ENCODE measurements around the gene ANKRD13C. TPM values are rescaled to one million over a fixed set of nuclear protein-coding genes. Genes with fewer than 3 reads are reported as not detected.

ANKRD13C gene
- total RNA-seq, 1 donor from 2014 or later, result 21.9 TPM

DNA sequence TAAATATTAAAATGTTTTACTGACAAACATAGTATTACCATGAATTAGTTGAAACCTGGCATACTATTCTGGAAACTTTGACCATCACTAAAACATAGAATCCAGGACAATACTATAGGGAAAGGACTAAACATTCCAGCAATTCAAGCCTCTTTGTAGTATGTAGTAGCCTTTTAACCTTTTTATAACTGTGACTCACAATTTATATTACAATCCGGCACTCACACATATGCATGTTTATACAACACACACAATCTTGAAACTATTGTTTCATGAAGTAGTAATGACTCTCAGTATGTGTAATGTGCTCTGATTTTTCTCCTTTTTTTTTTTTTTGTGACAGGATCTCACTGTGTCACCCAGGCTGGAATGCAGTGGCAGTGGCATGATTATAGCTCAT is 64.3 kb downstream of the ANKRD13C start:
- H3K27ac Mint-ChIP-seq, result no peak overlapping the region
- no peaks in the 10 kb centered on the region for H3K9me3 Mint-ChIP-seq
- peaks cover 23% of the 10 kb centered on the region for H3K36me3 Mint-ChIP-seq
- no peaks in the 10 kb centered on the region for H3K27me3 Mint-ChIP-seq
- DNase-seq (ENCODE audit: extremely low spot score, unreplicated experiment), result no peak
- no peak overlapping the region for H3K4me3 Mint-ChIP-seq
- H3K4me1 Mint-ChIP-seq (ENCODE audit: unreplicated experiment), result no peaks in the 10 kb centered on the region
- TF ChIP-seq, protein P1, sequence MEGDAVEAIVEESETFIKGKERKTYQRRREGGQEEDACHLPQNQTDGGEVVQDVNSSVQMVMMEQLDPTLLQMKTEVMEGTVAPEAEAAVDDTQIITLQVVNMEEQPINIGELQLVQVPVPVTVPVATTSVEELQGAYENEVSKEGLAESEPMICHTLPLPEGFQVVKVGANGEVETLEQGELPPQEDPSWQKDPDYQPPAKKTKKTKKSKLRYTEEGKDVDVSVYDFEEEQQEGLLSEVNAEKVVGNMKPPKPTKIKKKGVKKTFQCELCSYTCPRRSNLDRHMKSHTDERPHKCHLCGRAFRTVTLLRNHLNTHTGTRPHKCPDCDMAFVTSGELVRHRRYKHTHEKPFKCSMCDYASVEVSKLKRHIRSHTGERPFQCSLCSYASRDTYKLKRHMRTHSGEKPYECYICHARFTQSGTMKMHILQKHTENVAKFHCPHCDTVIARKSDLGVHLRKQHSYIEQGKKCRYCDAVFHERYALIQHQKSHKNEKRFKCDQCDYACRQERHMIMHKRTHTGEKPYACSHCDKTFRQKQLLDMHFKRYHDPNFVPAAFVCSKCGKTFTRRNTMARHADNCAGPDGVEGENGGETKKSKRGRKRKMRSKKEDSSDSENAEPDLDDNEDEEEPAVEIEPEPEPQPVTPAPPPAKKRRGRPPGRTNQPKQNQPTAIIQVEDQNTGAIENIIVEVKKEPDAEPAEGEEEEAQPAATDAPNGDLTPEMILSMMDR (conservative IDR thresholded peaks at IDR 0.05), result no peak

DNA sequence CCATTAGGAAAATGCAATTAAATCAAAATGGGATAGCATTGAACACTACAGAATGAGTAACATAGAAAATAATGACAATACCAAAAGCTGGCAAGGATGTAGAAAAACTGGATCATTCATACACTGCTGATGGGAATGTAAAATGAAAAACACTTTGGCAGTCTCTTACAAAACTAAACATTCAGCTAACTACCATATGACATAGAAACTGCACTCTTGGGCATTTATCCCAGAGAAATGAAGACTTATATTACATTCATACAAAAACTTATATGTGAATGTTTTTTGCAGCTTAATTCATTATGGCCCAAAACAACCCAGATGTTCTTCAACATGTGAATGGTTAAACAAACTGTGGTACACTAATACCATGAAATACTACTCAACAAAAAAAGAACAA is 66.4 kb downstream of the ANKRD13C start:
- peaks cover 19% of the 10 kb centered on the region for H3K36me3 Mint-ChIP-seq
- TF ChIP-seq, protein P1 (conservative IDR thresholded peaks at IDR 0.05), result no peak
- no peak overlapping the region for H3K27ac Mint-ChIP-seq
- DNase-seq (ENCODE audit: extremely low spot score, unreplicated experiment), result no peak
- H3K27me3 Mint-ChIP-seq, result no peaks in the 10 kb centered on the region
- no peaks in the 10 kb centered on the region for H3K4me1 Mint-ChIP-seq (ENCODE audit: unreplicated experiment)
- no peaks in the 10 kb centered on the region for H3K9me3 Mint-ChIP-seq
- H3K4me3 Mint-ChIP-seq, result no peak overlapping the region

DNA sequence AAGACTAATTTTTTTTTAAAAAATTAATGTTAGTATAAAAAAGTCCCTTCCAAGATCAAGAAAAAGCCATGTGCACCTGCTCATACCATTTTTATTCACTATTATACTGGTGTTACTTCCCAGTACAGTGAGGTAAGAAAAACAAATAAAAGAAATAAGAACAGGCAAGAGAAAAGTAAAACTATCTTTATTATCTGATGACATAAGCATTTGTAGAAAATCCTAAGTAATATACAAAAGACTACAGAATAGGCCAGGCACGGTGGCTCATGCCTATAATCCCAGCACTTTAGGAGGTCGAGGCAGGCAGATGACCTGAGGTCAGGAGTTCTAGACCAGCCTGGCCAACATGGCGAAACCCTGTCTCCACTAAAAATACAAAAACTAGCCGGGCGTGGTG is 68.1 kb downstream of the ANKRD13C start:
- Mint-ChIP-seq H3K4me1 (ENCODE audit: unreplicated experiment) (no peaks in the 10 kb centered on the region), H3K9me3 (no peaks in the 10 kb centered on the region), H3K27ac (no peak overlapping the region), H3K27me3 (no peaks in the 10 kb centered on the region), H3K36me3 (peaks cover 15% of the 10 kb centered on the region), H3K4me3 (no peak overlapping the region)
- DNase-seq (ENCODE audit: extremely low spot score, unreplicated experiment), result no peak
- TF ChIP-seq, protein P1 (conservative IDR thresholded peaks at IDR 0.05), result no peak

DNA sequence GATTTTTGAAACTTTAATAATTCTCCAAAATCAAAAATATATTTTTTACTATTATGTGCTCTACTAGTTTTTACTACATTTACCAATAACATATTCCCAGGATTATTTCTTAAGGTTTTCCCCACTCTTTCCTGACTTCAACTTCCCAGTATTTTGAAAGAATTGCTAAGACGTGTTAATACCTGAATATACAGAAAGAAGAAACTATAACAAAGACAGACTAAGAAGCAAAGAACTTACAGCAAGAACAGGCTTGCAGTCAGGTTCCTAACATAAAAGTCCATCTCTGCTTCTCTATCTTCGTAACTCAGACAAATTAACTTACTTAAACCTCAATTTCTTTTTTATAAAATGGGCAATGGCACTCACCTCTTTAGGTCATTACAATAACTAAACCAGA is 70.2 kb downstream of the ANKRD13C start:
- Mint-ChIP-seq H3K27me3 (no peaks in the 10 kb centered on the region), H3K36me3 (peaks cover 21% of the 10 kb centered on the region), H3K4me3 (no peak overlapping the region), H3K27ac (no peak overlapping the region), H3K4me1 (ENCODE audit: unreplicated experiment) (no peaks in the 10 kb centered on the region), H3K9me3 (no peaks in the 10 kb centered on the region)
- no peak for DNase-seq (ENCODE audit: extremely low spot score, unreplicated experiment)
- TF ChIP-seq, protein P1 (conservative IDR thresholded peaks at IDR 0.05), result no peak

DNA sequence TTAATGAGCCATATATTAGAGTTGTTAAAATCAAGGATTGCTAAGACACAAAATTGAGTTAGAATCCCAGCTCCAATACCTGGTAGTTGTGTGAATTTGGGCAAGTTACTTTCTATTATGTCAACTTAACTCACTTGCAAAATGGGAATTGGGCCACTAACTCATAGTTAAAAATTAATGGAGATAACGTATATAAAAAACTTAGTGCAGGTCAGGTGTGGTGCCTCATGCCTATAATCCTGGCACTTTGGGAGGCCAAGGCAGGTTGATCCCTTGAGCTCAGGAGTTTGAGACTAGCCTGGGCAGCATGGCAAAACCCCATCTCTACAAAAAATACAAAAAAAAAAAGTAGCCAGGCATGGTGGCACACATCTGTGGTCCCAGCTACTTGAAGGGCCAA is 75.8 kb downstream of the ANKRD13C start:
- TF ChIP-seq, protein P1 (conservative IDR thresholded peaks at IDR 0.05), result no peak
- no peaks in the 10 kb centered on the region for H3K9me3 Mint-ChIP-seq
- no peaks in the 10 kb centered on the region for H3K4me1 Mint-ChIP-seq (ENCODE audit: unreplicated experiment)
- no peaks in the 10 kb centered on the region for H3K27me3 Mint-ChIP-seq
- H3K36me3 Mint-ChIP-seq, result peaks cover 18% of the 10 kb centered on the region
- H3K27ac Mint-ChIP-seq, result no peak overlapping the region
- no peak overlapping the region for H3K4me3 Mint-ChIP-seq
- no peak for DNase-seq (ENCODE audit: extremely low spot score, unreplicated experiment)

DNA sequence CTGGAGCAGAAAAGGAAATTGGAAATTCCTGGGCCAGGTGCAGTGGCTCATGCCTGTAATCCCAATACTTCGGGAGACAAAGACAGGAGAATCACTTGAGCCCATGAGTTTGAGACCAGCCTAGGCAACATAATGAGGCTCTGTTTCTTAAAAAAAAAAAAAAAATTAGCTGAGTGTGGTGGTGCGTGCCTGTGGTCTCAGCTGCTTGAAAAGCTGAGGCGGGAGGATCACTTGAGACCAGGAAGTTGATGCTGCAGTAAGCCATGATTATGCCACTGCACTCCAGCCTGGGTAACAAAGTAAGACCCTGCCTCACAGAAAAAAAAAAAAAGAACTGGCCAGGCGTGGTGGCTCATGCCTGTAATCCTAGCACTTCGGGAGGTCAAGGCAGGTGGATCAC is 76.6 kb downstream of the ANKRD13C start:
- peaks cover 24% of the 10 kb centered on the region for H3K36me3 Mint-ChIP-seq
- TF ChIP-seq, protein P1 (conservative IDR thresholded peaks at IDR 0.05), result no peak
- H3K9me3 Mint-ChIP-seq, result no peaks in the 10 kb centered on the region
- no peaks in the 10 kb centered on the region for H3K4me1 Mint-ChIP-seq (ENCODE audit: unreplicated experiment)
- no peak overlapping the region for H3K27ac Mint-ChIP-seq
- H3K27me3 Mint-ChIP-seq, result no peaks in the 10 kb centered on the region
- DNase-seq (ENCODE audit: extremely low spot score, unreplicated experiment), result no peak
- H3K4me3 Mint-ChIP-seq, result no peak overlapping the region
